GM18507 (cell line): ENCODE results near the gene MAP3K5.

ENCODE experiments used
- DNase-seq: peaks from one replicate; pipeline ENCODE4 v3.0.0; 2011; ENCODE audit warnings: low read depth; ENCODE audit not compliant: insufficient read length; ENCODE audit errors: extremely low spot score
- FAIRE-seq: peaks from 2 replicates; lab custom pipeline; 2011; peaks lifted over from hg19 to GRCh38; lab: Jason Lieb, UNC

The MAP3K5 gene

DNA sequence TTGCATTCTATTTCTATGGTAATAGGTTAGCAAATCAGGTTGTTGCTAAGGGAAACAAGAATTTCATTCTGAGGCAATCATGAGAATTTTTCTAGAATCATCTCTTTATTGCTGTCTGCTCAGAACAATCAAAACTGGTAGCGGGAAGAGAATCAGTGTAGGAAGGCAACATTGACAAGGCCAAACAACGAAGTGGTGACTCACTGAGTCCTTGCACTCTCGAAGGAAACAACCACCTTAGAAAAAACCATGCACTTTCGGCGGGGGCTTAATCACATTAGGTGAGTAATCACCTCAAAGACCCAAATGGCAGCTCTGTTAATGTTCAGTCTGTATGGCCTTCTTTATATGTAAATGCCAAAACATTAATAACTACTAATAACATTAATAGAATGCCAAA lies 163.3 kb downstream of the MAP3K5 start:
- no peak for FAIRE-seq
- DNase-seq = no peak

DNA sequence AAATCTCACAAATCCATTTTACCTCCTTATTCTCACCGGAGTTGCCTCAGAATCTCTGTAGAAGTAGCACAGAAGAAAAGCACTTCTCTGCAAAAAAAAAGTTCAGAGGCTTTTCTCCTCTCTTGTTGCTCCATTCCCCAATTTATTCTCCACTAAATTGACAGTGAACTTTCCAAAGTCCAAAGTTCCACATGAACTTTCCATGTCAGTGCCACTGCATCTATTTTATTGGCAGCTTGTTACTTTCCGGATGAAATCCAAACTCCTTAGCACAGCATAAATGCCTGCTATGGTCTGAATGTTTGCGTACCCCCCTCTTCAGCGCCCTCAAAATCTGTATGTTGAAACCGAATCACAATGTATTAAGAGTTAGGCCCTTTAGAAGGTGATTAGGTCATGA lies 165.1 kb downstream of the MAP3K5 start:
- no peak for FAIRE-seq
- DNase-seq = no peak

DNA sequence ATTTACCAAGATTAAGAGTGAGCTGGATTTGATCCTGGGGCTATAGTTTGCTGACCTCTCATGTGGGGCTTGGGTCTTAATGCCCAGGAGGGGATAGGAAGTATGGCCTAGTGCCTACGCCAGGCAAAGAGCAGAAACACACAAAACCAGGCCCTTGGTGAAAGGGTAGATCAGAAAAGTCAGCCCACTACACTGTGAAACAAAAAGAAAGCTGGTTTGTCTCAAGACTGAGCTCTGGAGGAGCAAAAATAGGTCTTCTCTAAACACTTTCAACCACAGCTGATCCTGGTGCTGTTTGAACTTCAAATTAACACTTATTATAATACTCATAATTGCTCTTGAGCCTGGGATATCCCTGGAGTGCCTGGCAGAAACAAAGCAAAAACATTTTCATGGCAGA lies 167.0 kb downstream of the MAP3K5 start:
- FAIRE-seq = no peak
- no peak for DNase-seq

DNA sequence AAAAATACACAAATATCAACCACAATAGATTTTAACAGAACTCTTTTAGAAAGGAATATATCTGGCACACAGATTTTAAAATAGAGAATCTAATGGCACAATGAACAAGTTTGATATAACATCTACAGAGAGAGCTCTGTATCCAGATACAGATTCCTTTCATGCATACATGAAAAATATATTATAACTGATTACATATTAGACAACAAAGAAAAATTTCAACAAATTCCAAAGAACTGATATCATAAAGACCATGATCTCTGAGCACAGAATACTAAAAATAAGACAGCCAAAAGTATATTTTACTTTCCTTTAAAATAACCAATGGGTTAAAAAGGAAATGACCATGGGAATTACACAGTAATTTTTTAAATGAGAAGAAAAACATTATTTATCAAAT lies 167.9 kb downstream of the MAP3K5 start:
- FAIRE-seq (no peak), DNase-seq (no peak)

DNA sequence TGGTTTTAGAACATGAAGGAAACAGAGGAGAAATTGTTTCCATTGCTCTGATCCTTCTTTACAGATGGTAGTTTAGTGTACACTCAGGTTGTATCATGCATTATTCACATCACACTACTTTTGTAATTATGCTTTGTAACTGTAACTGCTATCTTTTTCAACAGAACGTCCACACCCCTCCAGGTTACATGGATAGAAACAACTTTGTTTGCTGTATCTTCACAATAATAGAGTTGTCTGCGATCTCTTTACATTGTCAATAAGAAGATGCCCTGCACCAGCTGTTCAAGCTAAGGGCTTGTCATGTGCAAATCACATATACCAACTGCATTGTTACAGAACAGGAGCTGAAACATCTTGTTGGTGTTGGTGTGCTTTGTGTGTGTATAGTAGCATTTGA lies 174.2 kb downstream of the MAP3K5 start:
- DNase-seq (no peak), FAIRE-seq (no peak)

DNA sequence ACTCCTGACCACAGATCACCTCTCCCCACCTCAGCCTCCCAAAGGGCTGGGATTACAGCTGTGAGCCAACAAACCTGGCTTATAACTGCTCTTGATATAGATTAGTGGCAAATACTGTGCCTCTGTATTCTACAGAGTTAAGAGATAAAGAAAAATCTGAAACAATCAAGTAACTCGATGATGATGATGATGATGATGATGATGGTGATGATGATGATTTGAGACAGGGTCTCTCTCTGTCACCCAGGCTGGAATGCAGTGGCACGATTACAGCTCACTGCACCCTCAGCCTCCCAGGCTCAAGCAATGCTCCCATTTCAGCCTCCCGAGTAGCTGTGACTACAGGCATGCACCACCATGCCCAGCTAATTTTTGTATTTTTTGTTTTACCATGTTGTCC lies 175.8 kb downstream of the MAP3K5 start:
- no peak for FAIRE-seq
- no peak for DNase-seq

DNA sequence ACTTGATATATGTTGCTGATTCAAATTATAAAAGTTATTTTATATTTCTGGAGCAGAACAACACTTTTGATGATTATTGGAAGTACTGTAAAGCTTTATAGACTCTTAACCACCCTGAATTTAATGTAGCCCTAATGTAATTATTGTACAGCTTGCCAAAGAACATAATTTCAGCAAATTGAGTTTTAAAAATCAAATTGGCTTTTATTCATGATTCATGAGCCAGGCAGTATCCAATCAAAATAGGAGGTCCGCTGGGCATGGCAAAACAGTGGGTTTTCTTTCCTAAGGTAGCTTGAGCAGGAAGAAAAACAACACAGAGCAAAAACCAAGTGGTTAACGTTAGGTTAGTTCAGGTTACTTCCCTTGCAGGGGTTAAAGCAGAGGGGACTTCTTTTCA lies 177.3 kb downstream of the MAP3K5 start:
- DNase-seq = no peak
- no peak for FAIRE-seq

DNA sequence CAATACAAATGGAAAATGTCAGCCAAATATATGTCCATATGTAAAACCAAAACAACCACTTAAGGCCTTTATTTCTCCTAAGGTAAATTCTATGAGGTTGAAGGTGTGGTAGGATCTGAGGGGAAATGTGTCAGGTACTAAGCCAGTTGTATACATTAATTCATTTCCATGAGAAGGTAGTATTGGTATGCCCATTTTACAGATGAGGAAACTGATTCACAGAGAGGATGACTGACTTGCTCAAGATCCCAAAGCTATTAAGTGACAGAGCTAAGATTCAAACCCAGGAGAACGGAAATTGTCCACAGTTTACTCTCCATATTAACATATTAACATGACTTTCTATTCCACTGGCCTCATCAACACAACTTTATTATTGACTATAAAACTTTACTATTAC lies 177.9 kb downstream of the MAP3K5 start:
- DNase-seq = no peak
- FAIRE-seq = no peak

DNA sequence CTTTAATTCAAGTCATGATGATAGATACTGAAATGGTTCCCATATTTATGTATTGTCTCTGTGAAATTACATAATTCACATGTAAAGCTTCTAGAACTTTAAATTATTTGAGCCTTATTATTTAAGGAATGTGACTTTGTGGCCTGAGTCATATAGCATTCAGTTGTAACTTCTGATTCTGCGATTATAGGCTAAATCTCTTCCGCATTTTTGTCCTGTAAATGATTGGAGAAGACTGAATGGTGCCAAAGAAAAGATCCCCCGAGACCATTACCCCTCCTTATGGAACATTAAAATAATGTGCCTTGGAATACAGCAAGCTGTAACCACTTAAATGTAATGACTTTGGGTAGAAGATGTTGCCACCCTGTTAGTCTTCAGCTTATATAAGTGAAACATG lies 178.8 kb downstream of the MAP3K5 start:
- no peak for DNase-seq
- no peak for FAIRE-seq

DNA sequence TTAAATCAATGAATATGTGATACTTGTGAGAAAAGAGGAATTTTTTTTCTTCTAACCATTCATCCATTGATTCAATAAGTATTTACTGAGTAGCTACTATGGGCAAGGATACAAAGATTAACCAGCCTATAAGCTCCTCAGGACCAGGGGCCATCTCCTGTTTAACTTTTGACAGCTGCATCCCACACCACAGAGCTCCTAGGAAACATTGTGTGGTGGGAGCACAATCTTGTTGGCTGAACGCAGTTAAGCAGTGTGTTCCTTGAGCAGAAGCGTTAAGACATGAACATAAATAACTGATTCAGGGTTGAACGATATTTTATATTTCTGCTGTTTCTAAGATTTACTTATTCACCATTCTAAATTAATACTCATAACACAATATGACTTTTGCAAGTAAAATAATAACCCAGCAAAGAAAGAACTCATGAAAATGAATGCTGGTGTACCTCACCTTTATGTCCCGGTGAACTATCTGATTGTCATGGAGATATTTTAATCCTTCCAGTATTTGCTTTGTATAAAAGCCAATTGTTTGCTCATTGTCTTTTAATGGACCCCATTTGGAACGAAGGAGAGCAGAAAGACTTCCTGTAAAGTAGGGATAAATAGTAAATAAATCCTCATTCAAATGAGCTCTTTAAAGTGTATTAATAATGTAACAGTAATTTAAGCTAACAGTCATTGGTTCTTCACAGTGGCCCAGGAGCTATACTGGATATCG lies 179.4 kb downstream of the MAP3K5 start:
- DNase-seq = no peak
- FAIRE-seq = no peak

DNA sequence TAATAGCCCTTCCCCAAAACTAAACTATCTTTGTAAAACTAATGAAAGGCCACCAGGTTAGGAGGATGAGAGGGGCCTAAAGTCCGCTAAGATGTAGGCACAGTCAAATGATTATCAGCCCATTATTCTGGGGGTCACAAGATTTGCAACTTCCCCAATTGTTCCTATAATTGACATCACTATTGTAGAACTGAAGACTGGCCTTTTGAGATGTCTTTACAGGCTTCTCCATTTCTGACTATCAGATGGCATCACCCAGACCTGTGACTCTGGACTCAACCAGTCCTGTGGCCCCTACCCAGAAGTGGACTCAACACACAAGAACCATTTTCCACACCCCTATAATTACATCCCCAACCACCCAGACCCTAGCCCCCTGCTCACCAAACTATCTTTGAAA lies 180.5 kb downstream of the MAP3K5 start:
- DNase-seq = no peak
- FAIRE-seq = no peak

DNA sequence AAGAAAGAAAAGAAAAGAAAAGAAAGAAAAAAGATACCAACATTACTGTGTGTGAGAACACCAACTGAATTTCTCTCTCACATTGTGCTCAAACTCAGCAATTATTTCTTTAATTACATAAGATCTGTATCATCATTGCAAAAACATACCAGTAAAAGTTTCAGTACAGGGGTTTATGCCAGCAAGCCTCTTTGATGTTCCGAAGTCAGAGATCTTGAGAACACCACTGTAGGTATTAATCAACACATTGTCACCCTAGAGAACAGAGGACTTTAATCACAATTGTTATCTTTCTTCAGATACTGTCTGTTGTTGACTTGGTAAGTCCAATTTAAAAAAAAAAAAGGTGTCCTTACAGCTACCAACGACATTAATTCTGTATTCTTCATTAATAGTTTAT lies 181.1 kb downstream of the MAP3K5 start:
- FAIRE-seq (no peak), DNase-seq (no peak)

DNA sequence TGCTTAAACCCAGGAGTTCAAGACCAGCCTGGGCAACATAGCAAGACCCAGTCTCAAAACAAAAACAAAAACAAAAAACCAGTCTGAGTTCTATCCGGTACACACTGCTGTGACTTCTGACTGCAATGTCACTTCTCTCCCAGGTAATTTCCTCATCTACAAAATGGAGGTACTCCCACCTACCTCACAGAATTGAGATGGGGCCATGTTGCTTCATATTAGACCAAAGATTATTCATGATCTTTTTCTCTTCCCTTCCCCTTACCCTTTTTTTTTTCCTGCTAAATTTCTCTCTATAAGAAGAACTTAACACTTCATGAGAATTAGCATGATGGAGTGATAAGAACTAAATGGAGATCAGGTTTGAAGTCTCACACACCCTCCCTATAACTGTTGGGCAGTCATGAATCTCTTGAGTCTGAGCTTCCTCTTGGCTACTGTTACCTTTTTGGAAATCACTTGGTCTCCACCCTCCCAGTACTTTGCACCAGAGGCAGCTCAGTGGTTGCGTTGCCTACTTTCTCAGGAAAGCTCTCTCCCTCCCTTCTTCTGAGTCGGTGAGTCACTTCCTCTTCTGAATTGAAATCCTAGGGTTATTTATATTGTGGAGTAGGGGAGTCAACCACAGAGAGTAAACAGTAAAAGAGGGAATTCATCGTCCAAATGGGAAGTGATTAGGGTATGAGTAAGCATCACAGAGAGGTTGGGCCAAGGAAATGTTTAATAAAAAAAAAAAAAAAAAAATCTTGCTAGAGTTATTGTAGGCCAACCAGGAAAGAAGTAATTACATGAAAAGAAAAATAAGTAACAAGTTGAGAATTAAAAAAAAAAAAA lies 182.2 kb downstream of the MAP3K5 start:
- FAIRE-seq (no peak), DNase-seq (no peak)

DNA sequence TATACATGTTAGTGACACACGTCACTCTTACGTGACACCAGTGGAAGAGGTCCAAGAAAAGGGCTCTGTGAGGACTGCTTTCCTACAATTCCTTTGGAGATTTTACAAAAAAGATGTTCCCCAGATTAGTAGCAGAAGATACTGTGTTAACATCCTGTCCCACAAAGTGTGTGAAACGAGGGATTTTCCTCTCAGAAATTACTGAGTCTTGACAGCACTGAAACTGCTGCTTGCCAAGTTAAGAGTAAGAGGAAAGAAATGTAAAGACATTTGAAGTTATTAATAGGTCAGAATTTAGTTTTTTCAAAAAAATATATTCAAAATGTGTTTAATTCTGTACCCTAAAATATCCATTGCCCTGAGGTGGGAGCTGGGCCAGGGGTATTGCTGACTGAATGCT lies 183.3 kb downstream of the MAP3K5 start:
- no peak for FAIRE-seq
- no peak for DNase-seq

DNA sequence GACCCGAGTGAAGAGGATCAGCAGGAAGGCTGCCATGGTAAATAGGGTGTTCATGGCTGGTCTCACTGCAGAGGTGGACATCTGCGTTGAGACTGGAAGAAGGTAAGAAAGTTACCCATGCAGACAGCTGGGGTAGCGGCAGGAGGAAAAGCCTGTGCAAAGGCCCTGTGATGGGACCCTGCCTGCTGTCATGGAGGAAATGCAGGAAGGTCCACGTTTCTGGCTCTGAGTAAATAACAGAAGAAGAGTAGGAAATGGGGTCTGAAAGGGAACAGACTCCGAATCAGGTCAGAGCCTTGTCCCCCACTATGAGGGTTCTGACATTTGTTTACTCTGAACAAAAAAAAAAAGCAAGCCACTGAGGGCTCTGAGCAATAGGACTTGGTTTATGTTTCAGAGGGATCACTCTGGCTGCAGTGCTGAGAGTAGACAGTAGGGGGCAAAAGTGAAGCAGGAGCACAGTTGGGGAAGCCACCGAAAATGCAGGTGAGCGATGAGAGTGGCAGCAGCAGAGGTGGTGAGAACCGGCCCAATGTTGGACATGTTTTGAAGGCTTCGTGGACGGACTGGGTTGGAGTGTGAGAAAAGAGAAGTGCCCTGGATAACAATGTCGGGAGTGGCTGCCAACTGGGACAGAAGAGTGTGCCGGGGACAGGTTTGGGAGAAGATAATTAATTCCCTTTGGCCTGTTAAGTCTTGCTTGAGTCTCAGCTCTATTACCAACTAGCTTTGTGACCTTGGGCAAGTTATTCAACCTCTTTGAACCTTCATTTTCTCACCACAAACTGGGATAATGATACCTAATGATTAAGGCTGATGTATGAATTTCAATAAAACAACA lies 184.1 kb downstream of the MAP3K5 start:
- FAIRE-seq (peak; percentile 95), DNase-seq (peak; percentile 20)

DNA sequence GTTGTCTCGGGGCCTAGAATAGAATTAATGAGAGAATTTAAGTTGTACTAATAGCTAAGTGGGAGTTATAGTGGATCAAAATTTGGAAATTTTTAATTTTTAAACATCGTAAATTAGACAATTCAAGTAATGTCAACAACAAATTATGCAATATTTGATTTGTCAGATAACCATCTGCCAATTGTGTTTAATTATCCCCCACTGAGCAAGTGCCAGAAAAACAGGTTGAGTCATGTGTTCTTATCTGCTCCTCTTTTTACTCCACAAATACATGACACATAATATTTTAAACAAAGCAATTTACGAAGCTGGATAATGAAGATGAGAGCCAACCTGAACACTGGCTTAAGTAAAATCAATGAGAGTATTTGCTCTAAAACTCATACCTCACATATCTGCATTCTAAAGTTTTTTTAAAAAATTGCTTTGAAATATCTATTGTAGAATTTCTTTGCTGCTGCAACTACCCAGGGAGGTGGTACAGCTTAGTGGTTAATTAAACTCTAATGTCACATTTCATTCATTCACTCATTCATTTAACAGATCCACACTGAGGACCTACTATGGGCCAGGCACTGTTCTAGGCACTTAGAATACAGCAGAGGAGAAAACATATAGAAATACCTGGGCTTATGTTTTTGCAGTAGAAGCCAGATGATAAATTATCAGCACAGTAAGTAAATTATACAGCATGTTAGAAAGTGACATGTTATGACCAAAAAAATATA lies 184.9 kb downstream of the MAP3K5 start:
- FAIRE-seq (no peak), DNase-seq (no peak)

DNA sequence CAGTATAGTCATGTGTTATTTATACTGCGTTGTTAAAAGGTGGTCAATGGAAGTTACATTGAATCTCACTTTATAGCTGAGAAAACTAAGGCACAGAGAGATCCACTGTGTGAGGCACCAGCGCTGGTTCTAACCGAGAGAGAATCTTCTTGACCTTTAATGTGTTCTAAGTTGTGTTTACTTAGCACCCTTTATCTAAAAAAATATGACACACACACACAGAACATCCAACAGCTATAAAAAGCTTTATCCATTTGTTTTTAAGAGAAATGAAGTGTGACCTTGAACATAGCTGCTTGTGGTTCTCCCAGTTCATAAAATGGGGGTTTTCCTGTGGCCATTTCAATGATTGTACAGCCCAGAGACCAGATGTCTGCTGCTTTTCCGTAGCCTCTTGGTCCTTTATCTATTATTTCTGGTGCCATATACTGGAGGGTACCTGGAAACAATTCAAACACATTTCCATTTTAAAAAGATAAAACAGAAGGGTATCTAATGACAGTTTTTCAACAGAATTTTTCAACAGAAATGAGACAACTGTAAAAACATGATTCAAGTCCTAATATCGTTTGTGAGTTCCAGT lies 187.3 kb downstream of the MAP3K5 start:
- DNase-seq = no peak
- FAIRE-seq = no peak

DNA sequence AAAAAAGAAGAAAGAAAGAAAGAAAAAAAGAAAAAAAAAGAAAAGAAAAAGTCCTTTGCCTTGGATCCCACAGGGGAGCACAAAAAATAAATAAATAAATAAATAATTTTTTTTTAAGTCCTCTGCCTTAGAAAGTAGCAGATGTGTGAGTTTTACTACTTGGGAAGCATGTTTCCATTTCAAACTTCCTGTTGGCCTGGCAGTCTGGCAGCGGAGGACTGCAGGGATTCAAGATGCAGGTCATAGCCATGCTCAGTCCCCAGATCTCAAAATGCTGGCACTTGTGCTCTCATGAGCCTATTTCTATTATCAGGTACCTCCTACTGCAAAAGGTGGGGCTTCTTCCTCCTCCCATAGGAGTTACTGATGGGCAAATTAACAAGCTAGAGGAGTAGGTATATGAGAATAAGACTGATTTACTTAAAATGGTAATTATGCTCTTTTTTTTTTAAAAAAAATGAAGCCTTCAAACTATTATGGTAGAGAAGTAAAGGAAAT lies 187.9 kb downstream of the MAP3K5 start:
- DNase-seq = no peak
- FAIRE-seq = no peak

DNA sequence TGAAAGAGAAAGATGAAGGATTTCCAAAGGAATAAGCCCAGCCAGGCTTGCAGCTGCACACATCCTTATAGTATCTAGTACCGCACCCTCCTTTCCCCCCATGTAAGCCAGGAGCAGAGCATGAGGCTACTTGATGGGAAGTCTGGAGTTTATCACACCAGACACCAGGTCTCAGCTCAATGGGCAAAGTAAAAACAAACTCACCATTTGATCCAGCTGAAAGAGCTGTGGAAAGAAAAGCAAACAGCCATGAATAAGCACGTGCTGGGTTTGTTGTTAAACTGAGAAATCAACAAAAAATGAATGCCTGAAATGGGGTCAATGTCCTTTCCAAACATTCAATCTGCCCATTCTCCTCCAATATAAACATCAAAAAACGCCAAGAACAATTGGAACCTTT lies 191.5 kb downstream of the MAP3K5 start:
- FAIRE-seq = no peak

More for the DNA sequence above, 191.5 kb downstream of the MAP3K5 start:
- DNase-seq = no peak
